ENCODE results near the gene POGLUT3. TPM values are rescaled to one million over a fixed set of nuclear protein-coding genes. Genes with fewer than 3 reads are reported as not detected.

The POGLUT3 gene
- total RNA-seq, 4 donors from 2014 or later = 18.8 to 24.0 (median 19.6) TPM

- WGBS = 59% methylated on average over 7 of the region's 7 CpGs
- H3K36me3 ChIP-seq = no peaks in the 10 kb centered on the region
- intact Hi-C loops (cut with DNase I) = no loop called here
These were observed 31.8 kb downstream of the POGLUT3 start for GRCh38 chr11:108466405-108466804.

DNA sequence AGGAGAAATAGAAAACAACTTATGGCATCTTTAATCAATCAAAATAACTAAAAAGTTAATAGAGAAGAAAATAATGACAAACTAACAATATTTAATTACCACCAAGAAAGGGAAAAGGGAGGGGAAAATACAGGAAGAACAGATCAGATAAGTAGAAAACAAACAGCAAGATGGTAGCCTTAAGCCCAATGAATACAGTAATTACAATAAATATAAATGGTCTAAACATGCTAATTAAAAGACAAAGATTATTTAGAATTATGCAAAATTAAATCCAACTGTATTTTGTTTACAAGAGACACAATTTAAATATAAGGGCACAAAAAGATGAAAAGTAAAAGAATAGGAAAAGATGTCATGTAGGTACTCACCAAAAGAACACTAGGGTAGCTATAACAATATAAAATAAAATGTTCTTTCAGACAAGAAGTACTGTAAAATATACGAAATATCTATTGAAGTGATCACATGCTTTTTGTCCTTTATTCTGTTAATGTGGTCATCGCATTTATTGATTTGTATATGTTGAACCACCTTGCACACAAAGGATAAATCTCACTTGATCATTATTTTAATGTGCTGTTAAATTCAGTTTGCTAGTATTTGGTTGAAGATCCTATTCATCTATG, 44.9 kb downstream of the POGLUT3 start:
- TF ChIP-seq POLR2A (IDR thresholded peaks at IDR 0.05; ENCODE audit: low read depth) = no peak
- no peak for TF ChIP-seq CTCF (IDR thresholded peaks at IDR 0.05)
- TF ChIP-seq EP300 (IDR thresholded peaks at IDR 0.05) = no peak
- TF ChIP-seq POLR2AphosphoS5 (IDR thresholded peaks at IDR 0.05) = no peak
- no peaks in the 10 kb centered on the region for H3K36me3 ChIP-seq
- WGBS = 95% methylated on average over 2 of the region's 2 CpGs

More at GRCh38 chr11:108466405-108466804, 31.8 kb downstream of the POGLUT3 start:
- Histone ChIP-seq H3K4me1 (peaks cover 6 to 13% (median 12%) of the 10 kb centered on the region in 4 donors), H3K4me3 (peak overlapping the region; percentile 59 to 75 (median 68)), H3K27me3 (no peaks in the 10 kb centered on the region), H3K27ac (replicated peaks in 1 of 4) (peak overlapping the region; percentile 91 to 99 (median 94)), H3K9me3 (no peaks in the 10 kb centered on the region)
- no peak for TF ChIP-seq CTCF (IDR thresholded peaks at IDR 0.05)
- TF ChIP-seq POLR2AphosphoS5 (IDR thresholded peaks at IDR 0.05) = no peak
- TF ChIP-seq POLR2A (IDR thresholded peaks at IDR 0.05; ENCODE audit: low read depth) = no peak
- no peak for TF ChIP-seq EP300 (IDR thresholded peaks at IDR 0.05)
- no peak for DNase-seq (ENCODE audit: extremely low spot score)

More for the DNA sequence above, 44.9 kb downstream of the POGLUT3 start:
- Histone ChIP-seq H3K27ac (replicated peaks in 1 of 4) (no peak overlapping the region), H3K4me3 (no peak overlapping the region), H3K27me3 (no peaks in the 10 kb centered on the region), H3K9me3 (peaks cover 0 to 17% (median 3%) of the 10 kb centered on the region in 4 donors), H3K4me1 (no peaks in the 10 kb centered on the region)
- DNase-seq (ENCODE audit: extremely low spot score) = no peak
- intact Hi-C loops (cut with DNase I) = no loop called here

Other genes starting within 250 kb of the POGLUT3 start
- under 1 TPM in 3 of 4 donors, not detected in 1; 0.06 to 0.63 (median 0.33) TPM for gene C11orf65, start 30.9 kb downstream of the POGLUT3 start, total RNA-seq
- 1 to 10 TPM; 1.4 to 1.8 (median 1.6) TPM for gene EXPH5, start 95.4 kb upstream of the POGLUT3 start, total RNA-seq
- 10 to 100 TPM; 11.5 to 22.0 (median 14.3) TPM for gene DDX10, start 166.7 kb upstream of the POGLUT3 start, total RNA-seq

Measured in esophagus muscularis mucosa (tissue), 4 donors.